Measurements from ENCODE around the gene SSBP4.

Gene SSBP4

DNA sequence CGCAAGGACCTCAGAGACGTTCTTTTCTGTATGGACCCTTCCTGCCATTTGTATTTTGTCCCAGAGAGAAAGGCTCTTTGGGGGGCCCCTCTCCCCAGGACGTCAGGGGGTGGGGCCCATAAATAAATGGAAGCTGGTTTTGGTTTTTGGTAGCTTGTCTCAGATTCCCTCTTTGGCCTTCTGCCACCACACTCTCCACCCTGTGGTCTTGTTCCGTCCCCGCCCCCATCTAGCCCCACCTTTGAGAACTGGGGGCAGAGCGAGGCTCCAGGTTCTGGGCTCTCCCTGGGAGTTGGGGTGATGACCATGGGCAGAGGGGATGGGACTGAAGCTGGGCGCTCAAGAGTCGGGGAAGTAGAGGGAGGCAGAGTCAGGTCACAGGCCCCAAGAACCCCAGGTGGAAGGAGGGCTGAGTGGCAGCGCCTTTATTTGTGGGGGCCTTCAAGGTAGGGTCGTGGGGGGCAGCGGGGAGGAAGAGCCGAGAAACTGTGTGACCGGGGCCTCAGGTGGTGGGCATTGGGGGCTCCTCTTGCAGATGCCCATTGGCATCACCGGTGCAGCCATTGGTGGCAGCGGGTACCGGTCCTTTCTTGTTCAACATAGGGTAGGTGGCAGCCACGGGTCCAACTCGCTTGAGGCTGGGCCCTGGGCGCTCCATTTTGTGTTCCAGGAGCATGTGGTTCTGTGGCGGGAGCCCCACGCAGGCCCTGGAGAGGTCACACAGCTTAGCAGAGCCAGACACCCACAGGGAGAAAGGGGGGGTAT, 15.4 kb downstream of the SSBP4 start:
- DNase-seq = no peak

DNA sequence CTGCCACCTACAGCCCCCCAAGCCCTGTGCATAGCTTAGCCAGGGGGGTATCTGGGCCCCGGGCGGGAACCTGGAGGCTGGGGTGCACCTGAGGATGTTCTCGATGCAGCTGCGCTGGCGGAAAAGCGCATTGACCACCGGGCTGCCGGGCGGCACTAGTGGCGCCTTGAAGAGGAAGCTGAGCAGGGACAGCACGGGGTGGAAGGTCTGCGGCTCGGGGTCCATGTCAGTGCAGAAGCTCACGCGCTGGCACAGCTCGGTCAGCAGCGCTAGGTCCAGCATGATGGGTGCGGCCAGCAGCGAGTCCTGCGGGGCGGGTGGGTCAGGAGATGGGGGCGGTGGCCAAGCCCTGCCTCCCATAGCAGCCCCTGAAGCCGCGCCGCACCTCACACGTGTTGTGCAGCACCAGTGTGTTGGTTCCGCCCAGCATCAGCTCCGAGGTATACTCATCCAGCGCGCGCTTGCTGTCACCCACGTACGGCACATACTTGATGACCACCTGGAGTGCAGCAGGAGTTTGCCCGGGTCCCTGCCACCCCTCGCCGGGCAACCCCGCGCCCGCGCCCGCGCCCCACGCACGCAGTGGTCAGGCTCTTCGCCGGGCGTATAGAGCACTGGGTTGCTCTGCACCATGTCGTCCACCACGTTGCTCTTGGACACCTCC, 16.1 kb downstream of the SSBP4 start:
- no peak for DNase-seq

DNA sequence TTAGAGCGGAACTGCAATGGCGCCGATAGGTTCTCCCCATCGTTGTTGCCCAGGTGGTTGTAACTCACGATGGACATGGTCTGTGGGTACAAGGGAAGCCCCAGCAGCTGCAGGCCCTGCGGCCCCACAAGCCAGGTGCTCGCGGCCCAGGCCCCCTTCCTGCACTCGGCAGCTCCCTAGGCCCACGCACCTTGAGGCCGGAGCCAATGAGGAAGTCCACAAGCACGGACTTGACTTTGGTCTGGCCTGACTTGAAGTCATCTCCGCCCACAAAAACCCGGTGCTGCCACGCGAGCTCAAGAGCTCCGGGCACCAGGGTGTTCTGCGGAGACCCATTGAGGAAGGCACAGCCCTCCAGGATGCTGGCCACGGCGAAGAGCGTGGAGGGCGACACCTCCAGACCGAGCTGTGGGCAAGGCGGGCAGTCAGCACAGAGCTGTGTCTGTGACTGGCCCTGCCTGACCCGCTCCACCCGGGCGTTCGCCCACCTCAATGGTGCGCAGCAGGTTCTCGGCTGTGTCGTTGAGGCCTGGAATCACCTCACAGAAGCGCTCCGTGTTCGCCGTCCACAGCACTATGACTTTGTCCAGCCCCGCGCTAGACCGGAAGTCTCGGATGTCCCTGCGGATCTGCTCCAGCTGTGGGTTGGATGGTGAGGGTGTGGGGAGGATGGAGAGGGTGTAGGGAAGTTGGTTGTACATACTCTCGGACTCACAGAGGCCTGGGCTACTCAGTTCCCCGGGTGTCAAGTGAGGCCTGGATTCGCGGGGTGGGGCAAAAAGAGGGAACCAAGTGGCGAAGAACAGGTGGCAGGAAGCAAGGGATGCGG, 16.9 kb downstream of the SSBP4 start:
- no peak for DNase-seq

DNA sequence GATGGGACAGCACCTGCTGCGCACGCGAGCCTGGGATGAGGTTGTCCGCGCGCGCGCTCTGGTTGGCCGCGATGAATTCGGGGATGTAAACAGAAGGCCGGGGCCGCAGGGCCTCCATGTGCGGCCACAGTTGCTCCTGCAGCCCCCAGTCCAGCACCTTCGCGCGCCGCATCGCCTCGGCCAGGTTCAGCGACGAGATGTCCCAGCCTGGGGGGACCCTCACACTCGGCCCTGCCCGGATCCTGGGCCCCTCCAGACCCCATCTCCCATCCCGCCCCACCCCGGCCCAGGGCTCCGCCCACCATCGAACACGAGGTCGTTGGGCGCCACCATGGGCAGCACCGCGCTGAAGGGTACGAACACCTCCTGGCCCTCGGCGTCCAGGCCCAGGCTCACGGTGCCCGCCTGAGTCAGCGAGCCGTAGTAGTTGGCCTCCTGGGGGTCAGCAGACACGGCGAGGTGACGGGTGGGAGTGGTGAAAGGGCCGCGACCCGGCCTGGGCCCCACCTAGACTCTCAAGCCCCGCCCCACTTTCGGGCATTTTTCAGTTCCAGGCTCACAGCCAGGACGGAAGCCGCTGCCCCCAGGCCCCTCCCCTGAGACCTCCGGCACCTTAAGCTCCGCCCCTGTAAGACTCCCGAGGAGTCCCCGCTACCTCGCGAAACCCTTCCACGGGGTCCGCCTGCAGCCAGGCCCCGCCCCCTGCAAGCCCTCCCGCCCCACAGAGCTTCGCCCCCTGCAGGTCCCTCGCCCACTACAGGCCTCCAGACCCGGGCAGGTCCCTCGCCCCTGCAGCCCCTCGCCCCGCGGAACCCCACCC, 17.7 kb downstream of the SSBP4 start:
- DNase-seq = peak; percentile 86

DNA sequence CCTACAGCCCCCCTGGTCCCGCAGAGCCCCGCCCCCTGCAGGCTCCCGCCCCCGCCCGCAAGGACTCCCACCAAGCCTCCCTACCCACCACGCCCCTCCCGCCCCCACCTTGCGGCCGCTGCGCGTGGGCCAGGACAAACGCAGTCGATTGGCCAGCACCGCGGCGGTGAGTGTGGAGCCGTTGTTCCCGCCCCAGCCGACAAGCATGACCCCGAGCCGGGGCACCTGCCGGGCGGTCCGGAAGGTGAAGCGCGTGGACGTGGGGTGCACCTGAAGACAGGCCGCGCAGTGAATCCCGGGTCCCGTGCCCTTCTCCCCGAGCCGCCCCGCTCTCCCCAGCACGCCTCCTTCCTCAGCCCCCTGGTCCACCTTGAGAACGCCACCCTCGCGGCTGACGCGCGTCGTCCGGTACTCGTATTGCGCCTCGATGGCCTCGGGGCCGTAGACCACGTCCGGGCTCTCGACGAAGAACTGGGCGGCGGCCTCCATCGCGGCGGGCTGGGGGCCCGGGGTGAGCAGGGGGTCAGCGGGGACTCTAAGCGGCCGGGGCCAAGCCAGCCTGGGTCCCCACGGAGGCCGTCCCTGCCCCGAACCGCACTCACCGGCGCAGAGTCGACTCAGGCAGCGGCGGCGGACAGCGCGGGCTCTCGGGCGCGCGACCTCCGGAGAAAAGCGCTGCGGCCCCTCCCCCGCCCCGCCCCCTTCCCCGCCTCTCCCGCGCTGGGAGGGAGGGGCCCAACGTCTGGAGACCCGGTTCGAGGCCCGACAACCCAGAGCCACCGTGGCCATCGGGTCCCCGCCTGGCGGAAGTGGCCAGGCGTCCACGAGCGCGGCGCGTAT, 18.5 kb downstream of the SSBP4 start, which contains the start of gene ISYNA1:
TSS of gene ISYNA1 (minus strand) at position 643 of the 840 bp plus-strand sequence. CDS start at position 489, 154 bp downstream.
- peak; percentile 76 for DNase-seq

DNA sequence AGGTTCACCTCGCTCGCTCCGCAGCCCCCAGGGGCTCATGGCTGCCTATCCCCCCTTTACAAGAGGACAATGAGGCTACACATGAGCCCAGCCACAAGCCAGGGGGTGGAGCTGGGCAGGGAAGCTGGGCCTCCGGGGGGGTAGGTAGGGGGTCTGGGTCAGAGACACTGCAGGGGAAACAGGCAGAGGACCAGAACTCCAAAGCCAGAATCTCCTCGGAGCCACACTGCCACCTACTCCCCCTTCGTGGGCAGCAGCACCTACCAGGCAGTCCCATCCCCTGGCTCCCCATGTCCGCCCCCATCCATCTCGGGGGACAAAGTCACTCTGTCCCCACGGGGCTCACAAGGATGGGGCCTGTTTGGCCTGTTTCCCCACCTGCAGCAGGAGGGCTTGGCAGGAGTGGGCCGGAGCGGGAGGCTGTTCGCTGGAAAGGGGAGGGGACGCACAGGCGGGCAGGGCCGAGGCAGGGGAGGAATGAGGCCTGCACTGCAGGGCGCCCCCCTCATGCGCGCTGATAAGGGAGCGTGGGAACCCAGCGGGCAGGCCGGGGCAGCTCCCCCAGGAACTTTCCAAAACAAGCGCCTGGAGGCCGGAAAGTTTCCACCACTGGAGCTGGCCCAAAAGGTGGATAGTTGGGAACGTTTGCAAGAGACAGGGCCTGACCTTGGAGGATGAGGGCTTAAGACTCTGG, 19.3 kb downstream of the SSBP4 start:
- peak; percentile 69 for DNase-seq

DNA sequence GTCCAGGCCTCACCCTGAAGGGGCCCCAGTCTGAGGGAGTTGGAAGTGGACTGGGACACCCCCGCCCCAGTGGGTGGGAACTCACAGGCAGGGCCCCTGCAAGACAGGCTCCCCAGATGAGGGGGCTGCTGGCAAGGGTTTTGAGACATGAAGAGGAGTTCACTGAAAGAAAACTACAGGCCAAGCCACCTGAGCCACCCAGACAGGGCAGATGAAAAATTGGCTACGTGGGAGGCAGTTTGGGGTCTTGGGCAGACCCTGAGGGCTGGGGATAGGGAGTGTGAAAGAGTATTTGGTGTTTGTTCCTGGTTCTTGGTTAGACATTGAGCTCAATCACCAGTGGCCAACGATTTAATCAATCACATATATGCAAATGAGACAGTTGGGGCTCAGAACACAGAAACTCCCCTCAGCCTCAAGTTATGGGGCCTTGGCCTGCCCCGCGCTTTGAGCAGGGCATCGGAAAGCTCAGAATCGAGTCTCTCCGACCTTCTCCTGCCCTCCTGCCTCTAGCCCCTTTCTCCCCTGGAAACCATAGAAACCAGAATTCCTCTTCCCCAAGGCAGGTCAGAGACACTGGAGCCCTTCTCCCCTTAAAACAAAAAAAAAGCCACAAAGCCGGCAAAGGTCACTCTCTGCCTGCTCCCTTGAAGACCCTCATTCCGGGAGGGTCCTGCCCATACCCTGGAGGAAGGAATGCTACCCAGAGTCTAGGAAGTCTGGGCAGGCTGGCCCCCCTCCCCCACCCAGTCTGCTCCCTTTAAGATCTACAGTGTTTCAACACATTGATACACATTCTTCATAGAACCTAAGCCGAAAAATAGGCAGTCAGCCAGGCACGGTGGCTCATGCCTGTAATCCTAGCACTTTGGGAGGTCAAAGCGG, 20.1 kb downstream of the SSBP4 start:
- no peak for DNase-seq

DNA sequence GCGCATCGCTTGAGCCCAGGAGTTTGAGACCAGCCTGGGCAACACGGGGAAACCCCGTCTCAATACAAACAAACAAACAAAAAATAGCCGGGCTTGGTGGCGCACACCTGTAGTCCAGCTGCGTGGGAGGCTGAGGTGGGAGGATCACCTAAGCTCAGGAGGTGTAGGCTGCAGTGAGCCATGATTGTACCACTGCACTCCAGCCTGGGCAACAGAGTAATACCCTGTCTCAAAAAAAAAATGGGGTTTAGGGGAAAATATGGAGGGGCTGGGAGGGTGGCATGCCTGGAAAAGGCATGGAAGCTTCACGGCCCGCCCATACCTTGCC, 20.7 kb downstream of the SSBP4 start:
- no peak for DNase-seq

DNA sequence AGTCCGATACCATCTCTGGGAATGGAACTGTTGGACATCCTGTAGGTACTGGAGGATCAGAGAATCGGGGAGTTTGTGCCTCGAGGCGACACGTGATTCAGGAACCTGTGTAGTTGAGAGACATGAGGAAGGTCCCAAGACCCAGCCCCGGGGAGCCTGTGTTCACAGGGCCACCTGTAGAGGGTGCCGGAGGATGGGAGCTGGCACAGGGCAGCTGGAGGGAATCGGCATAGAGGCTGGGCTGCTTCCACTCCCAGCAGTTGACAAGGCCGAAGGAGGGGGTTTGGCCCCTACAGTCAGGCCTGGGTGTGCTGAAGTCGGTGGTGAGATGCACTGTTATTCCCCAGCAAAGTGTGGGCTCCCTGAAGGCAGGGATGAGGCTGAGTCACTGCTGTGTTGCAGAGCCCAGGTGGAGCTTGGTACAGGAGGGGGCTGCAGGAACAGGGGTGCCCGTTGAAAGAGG, 21.2 kb downstream of the SSBP4 start:
- no peak for DNase-seq

DNA sequence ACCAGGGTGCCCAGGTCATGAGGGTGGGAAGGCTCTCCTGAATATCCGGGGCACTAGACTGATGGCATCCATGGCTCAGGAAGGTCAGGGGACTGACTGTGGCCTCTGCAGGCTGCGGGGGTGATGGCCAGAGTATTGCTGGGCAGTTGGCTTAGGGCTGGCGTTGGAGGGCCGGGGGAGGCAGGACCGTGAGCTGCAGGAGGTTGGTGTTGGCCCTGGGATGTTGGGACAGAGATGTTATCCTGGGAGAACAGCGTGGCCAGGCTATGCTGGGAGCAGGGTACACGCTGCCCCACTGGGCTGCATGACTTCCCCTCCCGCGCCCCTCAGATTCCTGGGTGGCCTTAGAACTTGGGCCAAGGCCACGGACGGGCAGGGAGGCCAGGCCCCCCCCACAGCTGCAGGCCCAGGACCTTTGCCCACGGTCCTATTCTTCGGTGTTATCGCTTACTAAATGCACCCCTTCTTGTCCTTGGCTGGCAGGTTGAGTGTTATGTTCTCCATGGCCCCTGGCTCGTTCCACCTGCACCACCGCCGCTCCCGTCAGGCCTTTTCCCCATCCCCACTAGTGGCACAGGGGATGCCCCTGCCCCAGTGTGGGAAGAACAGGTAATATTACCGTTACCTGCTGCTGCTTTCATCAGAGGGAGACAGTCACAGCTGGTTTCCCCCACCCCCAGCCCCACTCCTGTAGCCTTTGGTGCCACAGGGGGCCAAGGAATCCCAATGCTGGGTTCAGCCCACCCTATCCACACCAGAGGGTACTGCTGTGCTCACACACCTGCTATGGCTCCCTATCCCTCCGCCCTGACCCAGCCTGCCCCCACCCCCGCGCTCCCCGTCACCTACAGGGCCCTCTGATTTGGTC, 22.0 kb downstream of the SSBP4 start:
- no peak for DNase-seq

DNA sequence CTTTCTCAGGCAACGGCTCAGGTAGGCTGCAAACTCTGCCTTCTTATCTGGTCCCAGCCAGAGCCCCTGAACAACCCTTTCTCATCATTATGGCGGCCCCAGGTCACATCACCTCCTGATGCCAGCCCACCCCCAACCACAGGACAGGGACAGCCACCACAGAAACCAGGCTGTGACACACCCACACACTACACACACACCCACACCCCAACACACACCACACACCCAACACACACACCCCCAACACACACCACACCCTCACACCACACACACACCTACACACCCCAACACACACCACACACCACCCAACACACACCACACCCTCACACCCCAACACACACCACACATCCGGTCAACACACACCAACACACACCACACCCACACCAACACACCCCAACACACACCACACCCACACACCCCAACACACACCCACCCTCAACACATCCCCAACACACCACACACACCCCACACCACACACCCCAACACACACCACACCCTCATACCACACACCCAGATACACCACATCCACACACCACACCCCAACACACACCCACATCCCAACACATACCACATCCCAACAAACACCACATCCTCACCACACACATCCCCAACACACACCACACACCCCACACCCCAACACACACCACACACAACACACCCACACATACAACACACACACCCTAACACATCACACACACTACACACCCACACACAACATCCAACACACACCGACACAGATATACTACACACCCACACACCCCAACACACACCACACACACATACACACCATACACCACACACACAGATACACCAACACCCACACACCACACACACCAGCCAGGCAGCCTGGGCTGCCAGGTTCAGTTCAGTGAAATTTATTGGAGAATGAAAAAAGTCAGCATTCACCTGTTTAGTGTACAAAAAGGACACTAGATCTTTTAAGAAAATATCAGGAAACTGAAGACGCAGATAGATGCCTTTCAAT, 22.9 kb downstream of the SSBP4 start:
- no peak for DNase-seq

DNA sequence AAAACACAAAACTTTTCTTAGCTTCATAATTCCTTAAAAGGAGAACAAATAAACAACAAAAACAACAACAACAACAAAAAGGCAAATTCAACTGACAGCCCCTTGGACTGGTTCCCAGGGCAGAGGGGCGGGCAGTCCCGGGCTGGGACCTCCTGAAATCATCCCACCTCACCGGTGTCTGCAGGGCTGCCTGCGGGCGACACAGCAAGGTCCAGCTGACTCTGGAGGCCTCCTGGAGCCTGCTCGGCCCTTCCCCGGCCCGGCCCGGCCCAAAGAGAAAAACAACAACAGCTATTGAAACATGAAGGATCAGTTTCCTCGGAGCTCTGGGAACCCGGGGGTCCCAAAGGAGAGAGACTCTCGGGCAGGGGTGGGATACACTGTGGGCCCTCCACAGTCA, 23.7 kb downstream of the SSBP4 start:
- no peak for DNase-seq

DNA sequence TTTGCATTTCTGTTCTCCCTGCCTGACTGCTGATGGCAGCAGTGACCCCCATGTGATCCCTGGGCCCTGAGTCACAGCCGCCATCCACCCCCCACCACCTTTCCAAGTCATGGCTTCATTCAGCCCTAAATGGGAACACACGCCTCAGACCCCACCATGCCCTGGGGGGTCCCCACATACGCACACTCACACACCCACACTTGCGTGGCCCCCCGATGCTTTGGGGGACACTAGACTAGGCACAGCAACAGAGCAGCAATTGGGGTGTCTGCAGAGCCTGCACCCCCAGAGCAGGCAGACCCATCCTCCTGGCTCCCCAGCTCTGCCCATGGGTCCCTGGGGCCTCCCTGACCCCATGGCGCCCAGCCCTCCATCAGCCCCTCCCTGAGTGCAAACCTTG, 24.2 kb downstream of the SSBP4 start:
- DNase-seq = no peak

DNA sequence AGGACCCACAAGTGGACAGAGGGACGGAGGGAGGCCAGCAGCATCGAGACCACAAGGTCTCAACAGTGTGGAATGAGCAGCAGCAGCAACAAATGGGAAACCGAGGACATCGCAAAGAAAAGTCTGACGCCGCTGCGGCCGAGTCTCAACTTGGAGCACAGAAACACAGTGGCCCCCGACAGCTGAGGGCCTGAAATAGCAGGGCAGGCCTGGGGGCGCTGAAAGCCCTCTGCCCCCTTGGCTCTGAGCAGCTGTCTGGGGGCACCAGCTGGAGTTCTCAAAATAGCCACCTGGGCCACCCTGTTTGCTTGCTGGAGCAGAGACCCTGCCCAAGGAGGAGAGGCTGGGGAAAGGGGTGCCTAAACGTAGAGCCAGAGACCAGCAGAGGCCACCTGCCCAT, 24.6 kb downstream of the SSBP4 start:
- peak; percentile 62 for DNase-seq

DNA sequence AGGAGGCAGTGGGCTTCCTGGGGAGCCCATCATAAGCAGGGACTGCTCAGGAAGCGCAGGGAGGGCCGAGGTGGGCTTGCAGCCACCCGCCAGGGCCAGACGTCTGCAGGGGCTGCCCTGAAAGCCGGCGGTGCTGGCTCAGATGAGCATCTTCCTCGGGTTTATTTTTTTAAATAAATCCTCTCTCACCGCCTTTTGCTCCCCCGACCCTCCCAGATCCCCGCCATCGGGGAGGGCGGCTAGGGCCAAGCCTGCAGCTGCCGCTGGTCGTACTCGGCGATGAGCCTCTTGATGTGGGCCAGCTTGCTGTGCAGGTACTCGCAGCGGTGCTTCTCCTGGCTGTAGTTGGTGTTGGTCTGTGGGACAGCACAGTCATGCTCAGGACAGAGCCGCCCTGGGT, 25.3 kb downstream of the SSBP4 start:
- no peak for DNase-seq

DNA sequence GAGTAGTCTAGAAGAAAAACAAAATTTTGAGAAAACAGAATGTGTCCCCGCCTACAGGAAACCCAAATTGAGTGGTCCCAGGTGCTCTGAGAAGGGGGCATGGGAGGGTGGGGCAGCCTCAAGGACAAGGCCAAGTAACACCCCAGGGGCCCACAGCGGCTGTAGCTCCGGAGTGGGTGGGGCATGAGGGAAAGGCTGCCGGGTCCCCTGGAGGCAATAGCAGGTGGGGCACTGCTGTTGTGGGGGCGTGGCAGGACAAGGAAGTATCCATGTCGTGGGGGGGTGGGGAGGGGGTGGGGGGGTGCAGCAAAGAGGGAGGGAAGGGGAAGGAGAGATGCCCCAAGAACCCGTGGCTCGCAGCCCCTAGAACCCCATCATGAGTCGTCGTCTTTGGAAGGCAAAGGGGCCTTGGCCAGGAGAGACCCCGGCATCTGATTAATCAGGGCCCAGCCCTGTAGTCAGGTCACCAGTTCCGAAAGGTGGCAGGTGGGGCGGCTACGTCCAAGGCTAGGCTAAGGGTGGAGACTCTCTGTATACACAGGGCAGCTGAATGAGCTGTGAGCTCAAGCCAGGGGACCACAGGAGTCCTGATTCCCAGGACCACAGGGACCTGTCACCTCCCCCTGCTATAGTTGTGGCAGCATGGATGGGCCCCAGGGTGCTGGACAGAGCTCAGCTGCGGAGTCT, 26.2 kb downstream of the SSBP4 start:
- no peak for DNase-seq

DNA sequence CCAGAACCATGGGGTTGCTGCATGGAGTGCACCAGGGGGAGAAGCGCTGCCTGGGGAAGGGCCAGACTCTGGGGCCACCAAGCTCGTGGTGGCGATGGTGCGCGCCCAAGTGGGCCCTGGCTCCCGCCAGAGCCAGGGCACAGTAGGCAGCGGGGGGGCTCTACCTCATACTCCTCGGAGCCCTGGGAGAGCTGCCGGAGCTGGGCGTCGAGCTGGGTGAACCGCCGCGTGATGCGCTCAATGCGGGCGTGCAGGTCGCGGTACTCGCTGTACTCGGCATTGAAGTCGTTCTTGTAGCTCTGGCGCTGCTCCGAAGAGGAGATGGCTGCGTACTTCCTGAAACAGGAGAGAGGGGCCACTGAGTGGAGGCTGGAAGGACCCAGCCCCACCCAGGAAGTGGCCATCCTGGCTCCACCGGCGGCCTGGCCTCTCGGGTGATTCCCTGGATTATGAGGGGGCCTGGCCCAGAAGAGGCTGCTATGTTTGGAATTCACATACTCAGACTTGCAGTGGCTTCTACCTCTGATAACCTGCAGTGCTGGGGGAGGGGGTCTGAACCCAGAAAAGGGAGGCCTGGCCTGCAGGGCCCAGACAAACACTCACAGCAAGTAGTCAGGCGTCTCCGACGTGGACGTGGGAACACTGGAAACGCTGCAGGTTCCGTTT, 27.1 kb downstream of the SSBP4 start:
- no peak for DNase-seq
